Effector CD4-positive, alpha-beta T cell (primary cell): ENCODE results near the gene USP49.
"Not testable (repeated sequence)": the region's sequence is repeated elsewhere in the genome, so short reads cannot be mapped to it uniquely, and the experiment has no call there.

ENCODE experiments used
- DNase-seq: peaks from one replicate; pipeline ENCODE4 v3.0.0-alpha.2; 2020

Gene USP49

DNA sequence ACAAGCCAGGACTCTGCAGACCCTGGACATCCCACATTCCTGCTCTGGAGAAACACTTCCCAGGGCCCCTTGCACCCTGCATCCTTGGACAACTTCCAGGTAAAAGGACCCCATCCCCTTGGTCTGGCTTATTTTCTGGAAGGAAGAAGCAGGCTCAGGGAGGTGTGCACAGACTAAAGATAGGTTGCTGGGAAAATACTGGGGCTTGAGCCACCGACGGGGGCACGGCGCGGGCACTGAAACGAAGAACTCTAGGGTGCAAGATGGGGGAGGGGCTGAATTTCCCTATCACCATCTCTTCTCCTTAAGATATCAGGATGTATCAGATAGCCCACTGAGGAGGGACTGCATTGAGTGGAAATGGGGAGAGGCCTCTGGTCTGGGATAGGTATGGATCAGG is 116.3 kb downstream of the USP49 start:
- DNase-seq: no peak

GRCh38 chr6:41777551-41778285 is 117.5 kb downstream of the USP49 start:
- no peak for DNase-seq

DNA sequence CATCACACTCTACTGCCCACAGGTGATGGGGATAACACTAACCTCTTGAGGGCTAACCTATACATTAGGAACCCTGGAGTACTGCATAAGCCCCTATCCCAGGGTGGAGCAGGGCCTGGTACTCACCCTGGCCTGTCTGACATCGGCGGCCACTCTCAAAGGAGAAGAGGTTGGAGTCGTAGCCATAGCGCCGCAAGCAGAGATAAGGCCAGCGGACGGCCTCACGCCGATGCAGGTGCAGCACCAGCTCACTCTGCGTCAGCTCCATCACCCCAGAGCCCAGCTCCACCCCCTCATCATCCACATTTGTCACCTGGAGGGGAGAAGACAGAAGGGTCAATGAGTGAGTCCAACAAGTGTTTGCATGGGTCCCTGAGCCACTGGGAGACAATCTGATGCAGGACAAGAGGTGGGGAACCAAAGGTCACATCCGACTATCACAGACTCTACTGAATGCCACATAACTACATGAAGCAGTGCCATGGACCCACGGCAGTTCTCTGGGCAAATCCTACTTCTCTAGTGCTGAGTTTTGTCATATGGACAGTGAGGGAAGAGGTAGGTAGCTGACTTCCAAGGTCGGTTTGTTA is 119.8 kb downstream of the USP49 start:
- no peak for DNase-seq

GRCh38 chr6:41774841-41775240 is 120.3 kb downstream of the USP49 start:
- no peak for DNase-seq

GRCh38 chr6:41771058-41771983 is 123.9 kb downstream of the USP49 start:
- no peak for DNase-seq

DNA sequence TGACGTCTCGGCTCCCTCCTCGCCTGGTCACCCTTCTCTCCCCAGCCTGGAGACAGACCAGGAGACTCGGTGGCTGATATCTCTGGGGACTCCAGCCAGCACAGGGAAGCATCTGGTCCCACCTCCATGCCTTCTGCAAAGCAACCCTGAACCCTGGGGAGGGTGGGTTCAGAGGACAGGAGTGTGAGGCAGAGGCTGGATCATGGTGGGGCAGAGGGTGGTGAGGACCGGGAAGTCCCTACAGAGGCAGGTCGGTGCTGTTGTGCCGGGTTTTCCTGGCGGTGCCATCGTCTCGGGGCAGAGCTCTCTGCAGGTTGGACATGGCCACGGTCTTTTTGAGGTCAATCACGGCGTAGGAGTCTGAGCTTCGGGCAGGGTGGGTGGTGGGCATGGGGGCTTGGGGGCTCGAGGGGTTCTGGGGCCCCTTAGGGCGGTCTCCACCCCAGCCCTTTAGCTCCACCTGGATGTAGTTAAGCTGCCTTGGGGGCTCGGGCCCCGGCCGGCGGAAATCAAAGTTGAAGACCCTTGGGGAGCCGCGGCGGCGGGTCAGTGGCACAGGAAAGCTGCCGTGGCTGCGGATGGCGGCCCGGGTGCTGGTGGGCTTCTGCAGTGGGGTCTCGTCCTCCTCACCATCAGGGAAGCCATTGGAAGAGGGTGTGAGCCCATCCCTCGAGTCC is 124.7 kb downstream of the USP49 start:
- DNase-seq: no peak

GRCh38 chr6:41769376-41769775 is 125.8 kb downstream of the USP49 start:
- no peak for DNase-seq

DNA sequence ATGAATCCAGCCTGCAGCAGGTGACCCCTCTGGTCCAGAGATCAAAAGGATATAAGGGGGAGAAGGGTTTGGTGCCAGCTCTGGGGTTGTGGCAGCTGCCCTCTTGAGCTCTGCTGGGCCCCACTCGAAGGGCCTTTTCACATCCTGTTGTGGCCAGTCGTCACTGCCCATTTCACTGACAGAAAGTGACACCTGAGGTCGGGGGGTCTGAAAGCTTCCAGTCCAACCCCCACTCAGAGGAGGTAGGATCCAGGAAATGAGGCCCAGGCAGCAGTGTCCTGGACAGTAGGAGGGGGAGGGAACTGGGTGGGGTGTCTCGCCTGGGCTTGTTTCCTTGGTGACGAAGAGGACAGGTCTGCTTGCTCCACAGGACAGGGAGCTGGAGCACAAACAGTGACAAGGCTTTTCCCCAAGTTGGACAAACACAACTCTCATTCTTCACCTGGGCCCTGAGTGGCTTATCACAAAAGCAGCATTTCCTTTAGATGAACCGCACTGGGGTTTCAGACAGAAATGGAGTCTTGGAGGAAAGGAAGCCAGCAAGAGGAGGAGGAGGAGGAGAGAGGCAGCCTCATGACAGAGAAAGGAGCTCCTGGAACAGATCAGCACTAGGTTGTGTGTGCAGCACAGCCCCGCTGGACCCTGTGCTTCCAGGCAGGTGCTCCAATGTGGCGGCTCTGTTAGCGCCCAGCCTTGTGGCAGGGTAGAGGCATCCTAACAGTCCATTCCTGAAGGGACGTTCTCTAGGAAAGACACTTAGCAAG is 126.4 kb downstream of the USP49 start:
- DNase-seq: no peak

GRCh38 chr6:41767112-41767833 is 127.9 kb downstream of the USP49 start:
- DNase-seq: no peak

DNA sequence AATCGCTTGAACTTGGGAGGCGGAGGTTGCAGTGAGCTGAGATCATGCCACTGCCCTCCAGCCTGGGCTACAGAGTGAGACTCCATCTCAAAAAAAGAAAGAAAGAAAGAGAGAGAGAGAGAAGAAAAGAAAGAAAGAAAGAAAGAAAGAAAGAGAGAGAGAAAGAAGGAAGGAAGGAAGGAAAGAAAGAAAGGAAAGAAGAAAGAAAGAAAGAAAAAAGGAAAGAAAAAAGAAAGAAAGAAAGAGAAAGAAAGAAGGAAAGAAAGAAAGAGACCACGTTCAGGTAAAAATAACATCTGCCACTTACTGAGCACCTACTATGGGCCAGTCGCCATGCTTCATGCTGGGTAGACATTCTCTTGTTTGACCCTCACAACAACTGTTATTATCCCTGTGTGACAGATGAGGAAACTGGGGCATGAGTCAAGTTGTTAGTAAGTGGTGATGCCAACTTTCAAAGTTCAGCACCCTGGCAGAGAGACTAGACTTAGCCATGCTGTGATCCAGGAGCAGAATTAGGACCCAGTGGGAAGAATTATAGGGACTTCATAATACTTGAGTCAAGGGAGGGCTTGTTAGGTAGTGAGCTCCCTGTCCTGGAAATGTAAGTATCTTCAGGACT is 129.0 kb downstream of the USP49 start:
- DNase-seq: not testable (repeated sequence)

GRCh38 chr6:41763470-41763869 is 131.7 kb downstream of the USP49 start:
- DNase-seq: no peak

- DNase-seq: no peak
These were observed 135.1 kb downstream of the USP49 start for GRCh38 chr6:41759905-41760579.

- no peak for DNase-seq
These were observed 135.9 kb downstream of the USP49 start for GRCh38 chr6:41759106-41759904.

DNA sequence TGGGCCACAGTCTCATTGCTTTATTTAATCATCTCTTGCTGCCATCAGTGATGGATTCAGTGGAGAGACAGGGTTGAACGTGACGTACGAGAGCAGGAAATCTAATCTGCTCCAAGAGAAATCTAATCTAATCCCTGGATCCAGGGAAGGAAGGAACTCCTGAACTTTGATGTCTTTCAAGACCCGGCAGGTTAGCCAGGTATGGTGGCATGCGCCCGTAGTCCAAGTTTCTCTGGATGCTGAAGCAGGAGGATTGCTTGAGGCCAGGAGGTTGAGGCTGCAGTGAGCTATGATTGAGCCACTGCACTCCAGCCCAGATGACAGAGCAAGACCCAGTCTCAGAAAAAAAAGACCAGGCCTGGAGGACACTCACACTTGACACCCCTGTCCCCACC is 136.5 kb downstream of the USP49 start:
- no peak for DNase-seq

DNA sequence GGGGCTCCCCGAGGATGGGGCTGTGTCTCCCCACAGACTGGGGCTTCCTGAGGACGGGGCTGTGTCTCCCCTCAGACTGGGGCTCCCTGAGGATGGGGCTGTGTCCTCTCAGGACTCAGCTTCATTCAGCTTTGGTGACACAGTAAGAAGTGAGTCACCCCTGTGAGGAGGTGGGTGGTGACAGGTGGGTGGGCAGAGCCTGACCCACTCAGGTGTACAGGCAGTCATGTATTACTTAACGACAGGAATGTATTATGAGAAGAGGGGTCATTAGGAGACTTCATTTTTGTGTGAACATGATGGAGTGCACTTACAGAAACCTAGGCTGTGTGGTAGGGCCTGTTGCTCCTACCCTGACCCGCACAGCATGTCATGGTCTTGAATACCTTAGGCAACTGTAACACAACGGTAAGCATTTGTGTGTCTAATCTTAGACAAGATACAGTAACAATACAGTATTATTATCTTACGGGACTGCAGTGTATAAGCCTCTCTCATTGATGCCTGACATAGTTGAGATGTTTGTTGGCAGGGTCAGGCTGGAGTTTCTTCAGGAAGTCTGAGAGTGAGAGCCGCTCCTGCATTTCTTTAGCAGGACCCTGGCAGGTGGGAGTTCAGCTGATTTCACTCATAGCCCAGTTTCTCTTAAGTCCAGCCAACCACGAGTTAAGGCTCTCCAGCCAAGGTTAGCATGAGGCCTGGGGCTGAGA is 137.1 kb downstream of the USP49 start:
- no peak for DNase-seq

GRCh38 chr6:41757271-41757670 is 137.9 kb downstream of the USP49 start:
- DNase-seq: no peak

GRCh38 chr6:41756354-41756753 is 138.8 kb downstream of the USP49 start:
- DNase-seq: no peak

DNA sequence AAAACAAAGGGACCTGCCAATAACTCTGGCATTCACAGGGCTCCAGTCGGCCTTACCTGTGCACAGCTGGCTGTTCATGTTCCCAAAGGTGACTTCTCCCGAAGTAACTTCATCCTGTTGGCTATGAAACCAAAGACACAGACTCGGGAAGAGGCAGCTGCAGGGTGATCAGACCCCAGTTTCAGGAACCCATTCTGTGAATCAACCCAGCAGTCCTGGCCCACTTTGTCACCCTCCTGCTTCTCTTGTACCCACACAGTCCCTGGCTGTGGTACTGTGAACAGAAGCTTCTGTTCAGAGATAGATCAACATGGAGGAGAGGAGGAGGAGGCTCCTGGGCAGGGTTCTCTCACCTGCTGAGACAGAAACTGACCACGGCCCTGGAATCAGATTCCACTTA is 139.3 kb downstream of the USP49 start:
- DNase-seq: no peak

DNA sequence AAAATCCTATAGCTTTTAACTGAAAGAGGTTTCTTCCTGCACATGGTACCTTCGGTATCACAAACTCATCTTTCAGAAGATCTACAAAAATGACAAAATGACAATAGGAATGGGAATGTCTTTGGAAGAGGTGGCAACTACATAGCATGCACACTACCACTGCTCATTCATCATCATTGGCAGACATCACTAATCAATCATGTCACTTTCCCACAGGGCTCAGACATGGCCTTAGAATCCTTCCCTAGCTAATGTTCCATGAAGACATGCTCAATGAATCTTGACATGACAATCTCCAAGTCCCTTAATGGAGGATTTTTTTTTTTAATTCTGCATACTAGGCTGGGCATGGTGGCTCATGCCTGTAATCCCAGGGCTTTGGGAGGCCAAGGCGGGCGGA is 144.8 kb downstream of the USP49 start:
- DNase-seq: no peak
